HG03442 (cell line): ENCODE results near the gene GLIS1.

ENCODE experiments used
- ATAC-seq: cut with Tn5 transposase; IDR thresholded peaks from one replicate; pipeline ENCODE4 v1.9.1; 2021; ENCODE audit warnings: mild to moderate bottlenecking, moderate library complexity; ENCODE audit not compliant: unreplicated experiment

Gene GLIS1

DNA sequence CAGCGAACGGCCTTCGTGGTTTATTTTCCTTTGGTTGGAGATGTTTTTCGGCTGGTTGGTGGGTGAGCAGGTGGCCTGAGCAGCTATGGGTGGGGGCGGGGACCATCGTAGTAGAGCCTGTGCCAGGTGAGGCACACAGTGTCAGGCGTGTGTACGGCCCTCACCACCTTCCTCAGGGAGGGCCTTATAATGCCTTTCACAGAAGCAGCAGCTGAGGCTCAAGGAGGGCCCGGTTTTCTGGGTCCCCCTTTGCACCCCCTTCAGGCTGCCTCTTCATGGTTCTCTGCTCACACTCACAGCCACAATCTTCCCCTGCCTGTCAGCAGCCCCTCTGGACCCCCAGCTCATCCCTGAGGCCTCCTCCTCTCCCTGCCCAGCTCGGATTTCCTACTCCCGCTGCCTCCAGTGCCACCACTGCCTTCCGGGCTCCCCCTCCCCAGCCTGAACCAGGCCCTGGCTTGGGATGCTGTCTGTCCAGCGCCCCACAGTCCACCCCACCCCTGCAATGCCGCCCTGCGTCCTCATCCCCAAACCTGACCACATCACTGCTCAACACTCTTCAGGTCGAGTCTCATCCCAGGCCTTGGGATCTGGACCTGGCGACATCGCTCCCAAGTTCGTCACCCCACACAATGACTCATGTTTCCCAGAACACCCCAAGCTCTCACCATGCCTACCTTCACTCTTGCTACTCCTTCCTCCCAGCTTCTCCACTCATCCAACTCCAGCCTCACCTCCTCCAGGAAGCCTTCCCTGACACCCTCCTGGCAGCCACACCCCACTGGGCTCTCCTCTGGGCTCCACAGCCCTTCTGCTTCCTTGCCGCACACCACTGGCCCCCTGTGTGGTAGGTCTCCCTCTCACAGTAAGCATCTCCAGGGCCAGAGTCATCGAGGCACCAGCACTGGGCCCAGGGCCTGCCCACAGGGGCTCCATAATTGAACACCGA, 225.9 kb downstream of the GLIS1 start:
- ATAC-seq, result no peak

- ATAC-seq, result no peak
Observed at GRCh38 chr1:53511933-53512806, 226.8 kb downstream of the GLIS1 start.

DNA sequence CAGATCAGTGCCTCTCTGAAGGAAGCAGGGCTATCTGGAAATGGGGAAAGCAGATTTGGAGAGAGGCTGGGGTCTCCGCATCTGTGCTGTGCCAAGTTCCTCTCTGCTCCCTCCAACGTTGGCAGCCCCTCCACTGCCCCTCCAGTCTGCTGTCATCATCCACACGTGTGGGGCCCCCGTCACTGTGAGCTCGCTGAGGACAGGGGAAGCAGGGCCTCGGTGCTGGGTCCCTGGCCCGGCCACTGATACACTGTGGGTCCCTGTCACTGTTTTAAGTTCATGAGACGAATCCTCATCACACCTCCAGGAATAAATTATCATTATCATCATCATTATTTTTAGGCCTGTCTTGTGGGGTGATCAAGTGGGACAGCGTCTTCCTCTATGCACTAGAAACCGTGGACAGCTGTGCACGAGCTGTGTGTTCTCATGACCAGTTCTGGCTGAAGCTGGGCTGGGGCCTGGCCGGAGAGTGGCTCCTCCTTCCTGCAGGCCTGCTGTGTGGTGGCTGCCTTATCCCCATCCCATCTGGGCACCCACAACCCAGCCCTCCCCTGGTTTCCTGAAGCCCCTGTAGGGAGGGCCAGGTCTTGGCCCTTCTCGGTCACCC, 227.5 kb downstream of the GLIS1 start:
- no peak for ATAC-seq

DNA sequence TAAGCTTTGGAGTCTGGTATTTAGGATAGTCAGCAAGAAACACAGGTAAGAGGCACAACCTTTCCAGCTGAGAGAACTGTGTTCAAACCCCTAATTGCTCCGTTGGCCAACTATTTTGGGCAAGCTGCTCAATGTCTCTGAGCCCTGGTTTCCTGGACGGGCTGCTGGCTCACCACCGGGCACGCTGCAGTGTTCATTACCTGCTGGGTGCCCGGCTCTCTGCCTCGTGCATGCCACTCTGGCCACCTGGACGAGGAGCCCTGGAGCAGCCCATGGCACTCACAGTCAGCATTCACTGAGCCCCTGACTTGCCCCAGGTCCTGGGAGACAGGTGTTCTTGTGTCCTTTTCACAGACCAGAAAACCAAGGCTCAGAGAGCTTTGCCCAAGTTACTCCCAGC, 228.7 kb downstream of the GLIS1 start:
- ATAC-seq, result no peak

GRCh38 chr1:53509775-53510174, 229.2 kb downstream of the GLIS1 start:
- no peak for ATAC-seq

DNA sequence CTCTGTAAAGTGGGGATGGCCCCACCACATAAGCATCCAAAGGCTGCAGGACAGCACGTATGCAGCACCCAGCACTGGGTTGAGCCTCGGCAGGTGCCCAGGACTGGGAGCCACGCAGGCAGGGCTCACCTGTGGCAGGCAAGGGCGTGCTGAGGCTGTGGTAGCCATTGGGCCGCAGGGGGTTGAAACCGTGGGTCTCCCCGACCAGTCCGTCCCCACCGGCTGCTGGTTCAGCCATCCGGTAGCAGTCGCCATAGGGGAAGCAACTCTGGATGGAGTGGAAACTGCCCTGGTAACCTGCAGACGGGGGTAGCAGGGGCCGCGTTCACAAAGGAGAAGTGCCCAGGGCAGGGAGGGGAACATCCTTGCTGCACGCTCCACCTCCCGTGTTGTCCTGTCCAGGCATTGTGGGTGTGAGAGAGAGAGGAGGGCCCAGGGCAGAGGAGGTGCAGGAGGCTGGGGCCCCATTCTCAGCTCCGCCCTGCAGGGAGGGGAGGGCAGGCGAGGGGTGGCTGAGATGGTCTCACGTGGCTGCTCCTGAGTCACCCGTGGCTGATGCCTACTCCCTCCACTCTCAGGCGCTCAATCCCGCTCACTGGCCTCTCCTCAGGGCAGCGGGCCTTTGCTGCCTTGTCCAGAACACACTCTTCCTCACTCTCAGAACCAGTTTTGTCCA, 229.8 kb downstream of the GLIS1 start:
- ATAC-seq, result no peak

- ATAC-seq, result no peak
Observed at GRCh38 chr1:53508056-53508990, 230.6 kb downstream of the GLIS1 start.

DNA sequence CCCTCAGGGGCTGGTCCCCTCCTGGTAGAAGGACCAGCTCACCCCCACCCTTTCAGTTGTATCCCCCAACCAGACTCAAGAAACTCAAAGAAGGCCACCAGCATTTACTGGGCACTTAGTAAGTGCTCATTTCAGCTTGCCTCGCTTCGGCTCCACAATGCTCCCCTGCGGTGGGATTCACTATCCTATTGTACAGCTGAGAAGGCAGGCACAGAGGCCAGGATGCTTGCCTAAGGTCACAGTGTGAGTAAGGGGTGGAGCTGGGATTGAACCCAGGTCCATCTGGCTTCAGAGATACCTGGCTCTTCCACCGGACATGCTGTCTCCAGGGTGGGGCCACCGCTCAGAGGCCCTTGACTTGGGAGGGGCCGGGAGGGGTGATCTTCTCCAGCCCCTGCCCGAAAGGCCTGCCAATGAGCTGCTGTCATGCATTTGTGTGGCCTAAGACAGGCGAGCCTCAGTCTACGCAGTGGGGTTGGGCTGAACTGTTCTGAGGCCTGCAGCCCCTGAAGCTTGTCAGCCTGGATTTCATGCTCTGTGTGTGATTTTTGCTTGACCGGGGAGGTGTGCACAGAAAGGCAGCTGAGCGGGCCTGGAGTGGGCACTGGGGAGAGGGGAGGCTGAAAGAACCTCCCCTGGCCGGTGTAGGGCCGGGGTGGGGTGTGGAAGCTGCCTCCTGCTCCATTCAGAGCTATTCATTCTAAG, 231.7 kb downstream of the GLIS1 start:
- ATAC-seq, result no peak

DNA sequence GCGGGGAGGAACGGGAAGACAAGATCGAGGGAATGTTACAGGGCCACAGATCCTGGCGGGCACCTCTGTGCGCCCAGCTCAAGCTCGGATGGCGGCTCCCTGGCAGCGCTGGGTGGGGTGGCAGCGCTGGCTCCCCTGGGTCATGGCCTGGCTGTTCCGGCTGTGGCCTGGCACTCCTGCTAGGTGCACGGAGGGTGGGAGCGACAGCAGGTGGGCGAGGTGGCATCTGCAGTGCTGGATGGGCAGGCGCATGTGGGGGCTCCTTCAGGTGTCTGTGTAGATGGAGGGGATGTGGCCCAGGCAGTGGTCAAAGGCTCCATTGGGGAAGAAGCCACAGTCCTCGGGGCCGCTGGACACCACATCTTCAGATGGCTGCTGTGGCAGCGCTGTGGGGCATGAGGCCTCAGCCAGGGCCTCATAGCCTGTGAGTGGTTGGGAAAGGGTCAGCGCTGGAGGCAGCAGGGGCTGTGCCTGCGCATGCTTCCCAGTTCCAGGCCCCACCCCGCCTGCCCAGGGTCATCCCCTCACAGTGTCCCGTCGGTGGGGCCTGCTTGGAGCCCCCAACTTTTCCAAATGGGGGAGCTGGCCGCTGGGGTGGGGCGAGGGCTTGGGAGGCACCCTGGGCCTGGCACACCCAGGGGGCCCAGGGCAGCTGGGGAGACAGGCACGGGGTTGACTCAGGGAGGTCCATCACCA, 232.5 kb downstream of the GLIS1 start:
- no peak for ATAC-seq

DNA sequence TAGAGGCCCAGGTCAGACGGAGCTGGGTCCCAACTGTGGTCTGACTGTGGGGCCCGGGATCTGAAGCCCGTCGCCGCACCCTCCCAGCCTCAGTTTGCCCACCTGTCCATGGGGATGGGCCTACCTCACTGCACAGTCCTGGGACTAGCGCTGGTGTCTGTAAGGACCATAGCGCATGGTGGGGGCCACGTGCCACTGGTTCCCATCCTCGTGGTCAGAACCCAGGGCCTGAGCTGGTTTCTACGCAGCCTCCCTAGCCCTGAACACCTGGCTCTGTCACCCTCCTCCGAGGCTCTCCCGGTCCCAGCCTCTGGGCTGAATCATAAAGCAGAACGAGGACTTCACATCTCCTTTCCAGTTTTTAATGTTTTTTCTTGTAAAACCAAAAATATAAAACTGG, 233.1 kb downstream of the GLIS1 start:
- ATAC-seq, result no peak

GRCh38 chr1:53505401-53505800, 233.6 kb downstream of the GLIS1 start:
- ATAC-seq, result no peak

- no peak for ATAC-seq
Observed at GRCh38 chr1:53504901-53505300, 234.1 kb downstream of the GLIS1 start.

GRCh38 chr1:53503433-53504217, 235.3 kb downstream of the GLIS1 start:
- ATAC-seq, result no peak

GRCh38 chr1:53502641-53503432, 236.1 kb downstream of the GLIS1 start:
- no peak for ATAC-seq

GRCh38 chr1:53501065-53502005, 237.6 kb downstream of the GLIS1 start:
- no peak for ATAC-seq
